Measurements from ENCODE around the gene JUND.

JUND gene

GRCh38 chr19:18233224-18233825 is 48.1 kb downstream of the JUND start:
- peak; percentile 32 for DNase-seq

- DNase-seq, result peak; percentile 63
Observed at GRCh38 chr19:18232540-18233223, 48.7 kb downstream of the JUND start.

GRCh38 chr19:18231775-18232174 is 49.6 kb downstream of the JUND start:
- DNase-seq, result peak; percentile 81

- DNase-seq, result no peak
Observed at GRCh38 chr19:18230941-18231734, 50.3 kb downstream of the JUND start.

- no peak for DNase-seq
Observed at GRCh38 chr19:18229915-18230314, 51.5 kb downstream of the JUND start.

All from NCI-H2171 treated with DMSO at 0.1 percent for 48 hours (cell line).